ENCODE measurements around the gene WNT4.

Gene WNT4

GRCh38 chr1:22143065-22144033, at the start of gene WNT4:
TSS of gene WNT4 (minus strand) at chr1:22143097. CDS start at chr1:22142922, 175 bp downstream.
- H3K27ac ChIP-seq, result peak within 1 kb of the TSS in 19 of 21 experiments; percentile 5 to 80 (median 63)
- peak within 1 kb of the TSS; percentile 27 to 58 (median 50) for H3K4me3 ChIP-seq

GRCh38 chr1:22190731-22191130, 47.8 kb upstream of the WNT4 start:
- Histone ChIP-seq H3K27ac (peak overlapping the region in 1 of 21 experiments; percentile 61), H3K4me3 (no peak overlapping the region)

GRCh38 chr1:22190251-22190650, 47.4 kb upstream of the WNT4 start:
- Histone ChIP-seq H3K27ac (peak overlapping the region in 1 of 21 experiments; percentile 61), H3K4me3 (no peak overlapping the region)

GRCh38 chr1:22189619-22190018, 46.7 kb upstream of the WNT4 start:
- Histone ChIP-seq H3K27ac (no peak overlapping the region), H3K4me3 (no peak overlapping the region)

- H3K27ac ChIP-seq, result no peak overlapping the region
- no peak overlapping the region for H3K4me3 ChIP-seq
Measured at GRCh38 chr1:22188914-22189313, 46.0 kb upstream of the WNT4 start.

GRCh38 chr1:22188436-22188835, 45.5 kb upstream of the WNT4 start:
- Histone ChIP-seq H3K27ac (no peak overlapping the region), H3K4me3 (no peak overlapping the region)

- Histone ChIP-seq H3K4me3 (no peak overlapping the region), H3K27ac (no peak overlapping the region)
Measured at GRCh38 chr1:22186311-22186710, 43.4 kb upstream of the WNT4 start.

- H3K27ac ChIP-seq, result peak overlapping the region in 1 of 21 experiments; percentile 5
- no peak overlapping the region for H3K4me3 ChIP-seq
Measured at GRCh38 chr1:22184892-22185612, 42.2 kb upstream of the WNT4 start.

GRCh38 chr1:22184454-22184853, 41.6 kb upstream of the WNT4 start:
- H3K4me3 ChIP-seq, result no peak overlapping the region
- H3K27ac ChIP-seq, result no peak overlapping the region

GRCh38 chr1:22182715-22183114, 39.8 kb upstream of the WNT4 start:
- Histone ChIP-seq H3K27ac (peak overlapping the region in 1 of 21 experiments; percentile 12), H3K4me3 (no peak overlapping the region)

GRCh38 chr1:22179197-22179803, 36.4 kb upstream of the WNT4 start:
- Histone ChIP-seq H3K4me3 (no peak overlapping the region), H3K27ac (no peak overlapping the region)

GRCh38 chr1:22177354-22178003, 34.6 kb upstream of the WNT4 start:
- no peak overlapping the region for H3K4me3 ChIP-seq
- no peak overlapping the region for H3K27ac ChIP-seq

- Histone ChIP-seq H3K27ac (peak overlapping the region in 2 of 21 experiments; percentile 23 to 37), H3K4me3 (no peak overlapping the region)
Measured at GRCh38 chr1:22176258-22176657, 33.4 kb upstream of the WNT4 start.

GRCh38 chr1:22174446-22175220, 31.7 kb upstream of the WNT4 start:
- Histone ChIP-seq H3K4me3 (no peak overlapping the region), H3K27ac (no peak overlapping the region)

- H3K4me3 ChIP-seq, result no peak overlapping the region
- H3K27ac ChIP-seq, result peak overlapping the region in 1 of 21 experiments; percentile 46
Measured at GRCh38 chr1:22171951-22172715, 29.2 kb upstream of the WNT4 start.

- Histone ChIP-seq H3K4me3 (no peak overlapping the region), H3K27ac (no peak overlapping the region)
Measured at GRCh38 chr1:22169816-22170215, 26.9 kb upstream of the WNT4 start.

- H3K27ac ChIP-seq, result peak overlapping the region in 1 of 21 experiments; percentile 11
- H3K4me3 ChIP-seq, result no peak overlapping the region
Measured at GRCh38 chr1:22168412-22168973, 25.6 kb upstream of the WNT4 start.

GRCh38 chr1:22166439-22166838, 23.5 kb upstream of the WNT4 start:
- no peak overlapping the region for H3K4me3 ChIP-seq

More at GRCh38 chr1:22166439-22166838, 23.5 kb upstream of the WNT4 start:
- no peak overlapping the region for H3K27ac ChIP-seq
